RWPE2 (cell line): ENCODE data around the gene DGKQ.
"Not testable (repeated sequence)": the region's sequence is repeated elsewhere in the genome, so short reads cannot be mapped to it uniquely, and the experiment has no call there.

Experiments
- ATAC-seq: fragments of 200-7000 bp; cut with Tn5 transposase; 3 replicates; pipeline ENCODE4 v1.9.1; 2021; ENCODE audit warnings: low read depth
- DNase-seq: peaks from one replicate; pipeline ENCODE4 v3.0.0-alpha.2; 2020; ENCODE audit warnings: low spot score
- H3K27ac ChIP-seq: fragments of 450-650 bp; 2 replicates; pipeline ENCODE4 v1.5.1; 2017; ENCODE audit warnings: mild to moderate bottlenecking; ENCODE audit not compliant: poor library complexity, severe bottlenecking
- H3K27me3 ChIP-seq: fragments of 250-450 bp; sonication (Bioruptor Pico); 2 replicates; pipeline ENCODE4 v1.5.1; 2021; ENCODE audit warnings: mild to moderate bottlenecking, moderate library complexity; ENCODE audit not compliant: insufficient read depth, poor library complexity, severe bottlenecking
- H3K36me3 ChIP-seq: fragments of 250-450 bp; sonication (Bioruptor Pico); 2 replicates; pipeline ENCODE4 v1.5.1; 2020; ENCODE audit warnings: low read depth, mild to moderate bottlenecking, moderate library complexity
- H3K4me1 ChIP-seq: fragments of 250-450 bp; sonication (Bioruptor Pico); 2 replicates; pipeline ENCODE4 v1.5.1; 2021; ENCODE audit warnings: mild to moderate bottlenecking, moderate library complexity; ENCODE audit not compliant: insufficient read depth, poor library complexity, severe bottlenecking
- H3K4me3 ChIP-seq: fragments of 250-450 bp; sonication (Bioruptor Pico); 2 replicates; pipeline ENCODE4 v1.5.1; 2021; ENCODE audit warnings: mild to moderate bottlenecking, moderate library complexity; ENCODE audit not compliant: severe bottlenecking
- H3K9me3 ChIP-seq: fragments of 250-450 bp; sonication (Bioruptor Pico); 2 replicates; pipeline ENCODE4 v1.5.1; 2021; ENCODE audit warnings: mild to moderate bottlenecking, moderate library complexity; ENCODE audit not compliant: severe bottlenecking
- TF ChIP-seq, protein P1 (sequence below): fragments of 450-650 bp; IDR thresholded peaks from one replicate; pipeline ENCODE4 v1.5.1; 2017; ENCODE audit warnings: mild to moderate bottlenecking, moderate library complexity; ENCODE audit not compliant: poor library complexity, severe bottlenecking

Gene DGKQ

DNA sequence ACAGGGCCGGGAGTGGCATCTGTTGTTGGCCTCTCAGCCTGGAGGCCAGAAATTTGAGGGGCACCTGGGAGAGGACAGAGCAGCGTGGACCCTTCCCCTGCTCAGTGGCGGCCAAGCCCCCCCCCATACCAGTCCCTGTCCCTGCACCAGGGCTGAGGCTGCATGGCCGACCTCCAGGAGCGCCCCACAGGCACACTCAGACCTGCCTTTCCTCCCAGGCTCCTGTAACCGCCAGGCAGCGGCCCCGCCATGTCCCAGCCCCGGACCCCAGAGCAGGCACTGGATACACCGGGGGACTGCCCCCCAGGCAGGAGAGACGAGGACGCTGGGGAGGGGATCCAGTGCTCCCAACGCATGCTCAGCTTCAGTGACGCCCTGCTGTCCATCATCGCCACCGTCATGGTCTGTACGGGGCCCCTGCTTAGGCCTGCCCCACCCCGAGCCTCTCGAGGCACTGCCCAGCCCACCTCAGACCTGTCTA is 25.8 kb downstream of the DGKQ start:
- DNase-seq (no peak), ATAC-seq (no peak)
- Histone ChIP-seq H3K27ac (no peak overlapping the region), H3K27me3 (no peaks in the 10 kb centered on the region), H3K4me1 (no peaks in the 10 kb centered on the region), H3K9me3 (no peaks in the 10 kb centered on the region), H3K36me3 (no peaks in the 10 kb centered on the region), H3K4me3 (no peak overlapping the region)
- TF ChIP-seq, protein P1, sequence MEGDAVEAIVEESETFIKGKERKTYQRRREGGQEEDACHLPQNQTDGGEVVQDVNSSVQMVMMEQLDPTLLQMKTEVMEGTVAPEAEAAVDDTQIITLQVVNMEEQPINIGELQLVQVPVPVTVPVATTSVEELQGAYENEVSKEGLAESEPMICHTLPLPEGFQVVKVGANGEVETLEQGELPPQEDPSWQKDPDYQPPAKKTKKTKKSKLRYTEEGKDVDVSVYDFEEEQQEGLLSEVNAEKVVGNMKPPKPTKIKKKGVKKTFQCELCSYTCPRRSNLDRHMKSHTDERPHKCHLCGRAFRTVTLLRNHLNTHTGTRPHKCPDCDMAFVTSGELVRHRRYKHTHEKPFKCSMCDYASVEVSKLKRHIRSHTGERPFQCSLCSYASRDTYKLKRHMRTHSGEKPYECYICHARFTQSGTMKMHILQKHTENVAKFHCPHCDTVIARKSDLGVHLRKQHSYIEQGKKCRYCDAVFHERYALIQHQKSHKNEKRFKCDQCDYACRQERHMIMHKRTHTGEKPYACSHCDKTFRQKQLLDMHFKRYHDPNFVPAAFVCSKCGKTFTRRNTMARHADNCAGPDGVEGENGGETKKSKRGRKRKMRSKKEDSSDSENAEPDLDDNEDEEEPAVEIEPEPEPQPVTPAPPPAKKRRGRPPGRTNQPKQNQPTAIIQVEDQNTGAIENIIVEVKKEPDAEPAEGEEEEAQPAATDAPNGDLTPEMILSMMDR: no peak

DNA sequence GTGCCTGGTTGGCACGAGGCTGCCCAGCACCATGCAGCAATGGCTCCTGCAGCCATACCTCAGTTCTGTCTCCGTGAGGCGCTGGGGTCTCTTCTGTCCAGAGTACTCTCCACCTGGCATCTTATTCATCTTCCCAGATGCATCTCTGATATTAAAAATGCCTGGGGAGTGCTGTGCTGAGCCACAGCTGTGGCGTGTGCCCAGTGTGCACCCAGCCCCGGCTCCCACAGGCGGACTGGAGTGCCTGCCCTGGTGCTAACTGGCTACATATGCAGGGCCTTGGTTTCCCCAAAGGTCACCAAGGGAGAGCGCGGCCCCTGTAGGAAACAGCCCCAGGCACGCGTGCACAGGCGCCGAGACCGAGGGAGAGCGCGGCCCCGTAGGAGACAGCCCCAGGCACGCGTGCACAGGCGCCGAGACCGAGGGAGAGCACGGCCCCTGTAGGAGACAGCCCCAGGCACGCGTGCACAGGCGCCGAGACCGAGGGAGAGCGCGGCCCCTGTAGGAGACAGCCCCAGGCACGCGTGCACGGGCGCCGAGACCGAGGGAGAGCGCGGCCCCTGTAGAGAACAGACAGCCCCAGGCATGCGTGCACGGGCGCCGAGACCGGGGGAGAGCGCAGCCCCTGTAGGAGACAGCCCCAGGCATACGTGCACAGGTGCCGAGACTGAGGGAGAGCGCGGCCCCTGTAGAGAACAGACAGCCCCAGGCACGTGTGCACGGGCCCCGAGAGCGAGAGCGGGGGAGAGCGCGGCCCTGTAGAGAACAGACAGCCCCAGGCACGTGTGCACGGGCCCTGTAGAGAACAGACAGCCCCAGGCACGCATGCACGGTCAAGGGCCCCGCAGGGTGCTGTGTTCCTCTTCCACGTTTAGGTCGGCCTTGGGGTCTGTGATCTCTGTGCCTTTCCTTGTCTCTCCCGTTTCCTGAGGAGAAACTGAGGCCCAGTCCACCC is 26.6 kb downstream of the DGKQ start:
- TF ChIP-seq, protein P1: no peak
- Histone ChIP-seq H3K27ac (no peak overlapping the region), H3K27me3 (no peaks in the 10 kb centered on the region), H3K4me3 (no peak overlapping the region), H3K4me1 (no peaks in the 10 kb centered on the region), H3K9me3 (no peaks in the 10 kb centered on the region), H3K36me3 (no peaks in the 10 kb centered on the region)
- ATAC-seq: no peak
- DNase-seq: no peak

DNA sequence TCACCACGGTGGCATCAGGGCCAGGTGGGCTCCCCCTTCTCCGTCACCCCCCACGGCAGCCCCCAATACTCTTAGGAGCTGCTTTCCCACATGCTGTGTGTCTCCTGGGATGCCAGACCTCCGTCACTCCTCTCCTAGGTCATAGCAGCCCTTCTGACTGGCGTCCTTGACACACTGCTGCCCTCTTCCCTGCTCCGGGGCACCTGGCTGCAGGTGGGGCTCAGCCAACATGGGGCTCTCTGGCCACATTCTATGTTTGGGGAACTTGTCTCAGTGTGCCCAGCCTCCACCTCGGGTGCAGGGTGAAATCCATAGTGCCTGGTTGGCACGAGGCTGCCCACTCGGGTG is 27.3 kb downstream of the DGKQ start:
- H3K36me3 ChIP-seq: no peaks in the 10 kb centered on the region
- ATAC-seq (no peak), DNase-seq (no peak)
- TF ChIP-seq, protein P1: no peak
- no peaks in the 10 kb centered on the region for H3K9me3 ChIP-seq
- H3K27me3 ChIP-seq: no peaks in the 10 kb centered on the region
- no peaks in the 10 kb centered on the region for H3K4me1 ChIP-seq
- H3K4me3 ChIP-seq: no peak overlapping the region
- H3K27ac ChIP-seq: no peak overlapping the region

DNA sequence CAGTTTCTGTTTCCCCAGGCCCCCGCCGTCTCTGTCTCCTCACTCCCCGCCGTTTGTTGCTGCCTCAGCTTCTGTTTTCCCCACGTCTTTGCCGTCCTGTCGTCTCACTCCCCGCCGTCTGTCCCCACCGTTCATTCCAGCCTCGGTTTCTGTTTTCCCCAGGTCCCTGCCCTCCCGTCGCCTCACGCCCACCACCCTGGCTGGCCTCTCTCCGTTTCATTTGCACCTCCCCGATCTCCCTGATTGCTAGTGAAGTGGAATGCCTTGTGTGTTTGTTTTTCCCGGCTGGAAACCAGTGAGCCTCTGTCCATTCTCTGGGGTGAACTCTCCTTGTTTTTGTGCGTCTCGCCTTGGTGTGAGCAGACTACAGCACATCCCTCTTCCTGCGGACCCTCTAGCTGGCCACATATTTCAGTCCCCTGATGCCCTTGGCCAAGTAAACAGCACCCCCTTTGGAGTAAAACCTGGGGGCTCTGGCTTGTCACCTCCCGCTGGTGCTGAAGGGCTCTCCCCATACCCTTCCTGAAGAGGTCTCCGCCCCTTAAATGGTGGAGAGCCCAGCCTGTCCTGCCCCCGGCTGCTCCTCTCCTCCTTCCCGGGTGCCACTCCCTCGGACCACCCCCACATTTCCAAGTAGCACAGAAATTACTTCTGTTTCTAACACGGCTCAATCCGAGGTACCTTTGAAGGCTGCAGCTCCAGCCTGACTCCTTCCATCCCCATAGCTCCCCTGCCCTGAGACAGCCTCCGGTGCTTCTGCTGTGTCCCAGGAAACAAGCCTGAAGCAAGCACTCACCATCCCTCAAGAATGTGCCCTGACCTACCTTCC is 27.9 kb downstream of the DGKQ start:
- TF ChIP-seq, protein P1: no peak
- Histone ChIP-seq H3K4me1 (no peaks in the 10 kb centered on the region), H3K27me3 (no peaks in the 10 kb centered on the region), H3K4me3 (no peak overlapping the region), H3K27ac (no peak overlapping the region), H3K9me3 (no peaks in the 10 kb centered on the region), H3K36me3 (no peaks in the 10 kb centered on the region)
- DNase-seq (no peak), ATAC-seq (no peak)

DNA sequence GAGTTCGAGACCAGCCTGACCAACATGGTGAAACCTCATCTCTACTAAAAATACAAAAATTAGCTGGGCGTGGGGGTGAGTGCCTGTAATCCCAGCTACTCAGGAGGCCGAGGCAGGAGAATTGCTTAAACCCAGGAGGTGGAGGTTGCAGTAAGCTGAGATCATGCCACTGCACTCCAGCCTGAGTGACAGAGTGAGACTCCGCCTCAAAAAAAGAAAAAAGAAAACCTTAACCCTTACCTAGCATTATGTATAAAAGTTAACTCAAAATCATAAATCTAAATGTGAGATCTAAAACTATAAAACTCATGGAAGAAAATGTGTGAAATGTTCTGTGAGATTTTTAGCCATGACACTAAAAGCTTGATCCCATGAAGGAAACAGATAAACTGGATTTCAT is 33.9 kb downstream of the DGKQ start:
- H3K27me3 ChIP-seq, H3K4me3 ChIP-seq, H3K9me3 ChIP-seq, H3K27ac ChIP-seq, DNase-seq, H3K36me3 ChIP-seq, ATAC-seq: not testable (repeated sequence)
- peaks cover 10% of the 10 kb centered on the region for H3K4me1 ChIP-seq
